Small intestine (tissue), 16 donors: ENCODE measurements around the gene RNASE3. TPM values are rescaled to one million over a fixed set of nuclear protein-coding genes. Genes with fewer than 3 reads are reported as not detected.
"Not testable (repeated sequence)": the region's sequence is repeated elsewhere in the genome, so short reads cannot be mapped to it uniquely, and the experiment has no call there.

Source experiments
- DNase-seq, 2 donors: peaks; one replicate each; pipeline versions ENCODE4 v3.0.0 to v3.0.0-alpha.2; 2013
- FAIRE-seq: peaks from 2 replicates; lab custom pipeline; 2012; peaks lifted over from hg19 to GRCh38; lab: Jason Lieb, UNC
- H3K27ac ChIP-seq, 3 donors: one replicate each; pipeline ENCODE4 v1.5.1; 2013; ENCODE audit warnings: low read length in 2 of 3, mild to moderate bottlenecking in 2 of 3, control low read depth in 1 of 3, inconsistent platforms in 1 of 3, low read depth in 1 of 3, moderate library complexity in 1 of 3
- H3K27me3 ChIP-seq, 3 donors: one replicate each; pipeline ENCODE4 v1.6.1; 2013; ENCODE audit warnings: low read length in 3 of 3, inconsistent platforms in 1 of 3; ENCODE audit not compliant: control insufficient read depth in 3 of 3, insufficient read depth in 3 of 3
- H3K36me3 ChIP-seq, 3 donors: one replicate each; pipeline ENCODE4 v1.6.1; 2013; ENCODE audit warnings: low read length in 3 of 3, inconsistent platforms in 1 of 3, low read depth in 1 of 3, mild to moderate bottlenecking in 1 of 3, moderate library complexity in 1 of 3; ENCODE audit not compliant: control insufficient read depth in 3 of 3, insufficient read depth in 2 of 3
- H3K4me1 ChIP-seq, 3 donors: one replicate each; pipeline ENCODE4 v1.6.1; 2013; ENCODE audit warnings: low read length in 2 of 3, inconsistent platforms in 1 of 3, low read depth in 1 of 3, mild to moderate bottlenecking in 1 of 3, moderate library complexity in 1 of 3; ENCODE audit not compliant: control insufficient read depth in 3 of 3, insufficient read depth in 2 of 3
- H3K4me3 ChIP-seq, 3 donors: one replicate each; pipeline ENCODE4 v1.5.1; 2013; ENCODE audit warnings: low read length in 3 of 3, control low read depth in 1 of 3, inconsistent platforms in 1 of 3, low read depth in 1 of 3, mild to moderate bottlenecking in 1 of 3, moderate library complexity in 1 of 3
- H3K9me3 ChIP-seq, 2 donors: one replicate each; pipeline ENCODE4 v1.6.1; 2013; ENCODE audit warnings: low read depth in 1 of 2, low read length in 1 of 2; ENCODE audit not compliant: control insufficient read depth in 2 of 2, insufficient read depth in 1 of 2
- WGBS, 3 donors: extraction: QIAGEN DNeasy Blood & Tissue Kit; methylation state at CpG; one replicate each; pipeline ENCODE4 v1.1.7; 2013; 5-methylcytosine and 5-hydroxymethylcytosine counted together
- long read RNA-seq, 10 donors: transcript quantifications; one replicate each; lab custom pipeline, GENCODE V29; 2026
- polyA plus RNA-seq, 4 donors: library from polyadenylated mRNA; stranded (reverse) in 3 of 4; unstranded in 1 of 4; fragments of 200-250 nt in 3 of 4; fragments of 120-200 nt in 1 of 4; gene quantifications; one replicate each; pipeline versions ENCODE4 v1.2.1 to v1.2.3, GENCODE V29; 2013
- donor health status: healthy with polysubstance abuse.
- donor health status: control.
- donor health status: control.
- donor health status: Bipolar disorder and iron deficiency.
- donor health status: healthy.

The RNASE3 gene
- under 1 TPM in 2 of 4 donors, not detected in 2; 0.09 to 0.12 TPM for polyA plus RNA-seq
- long read RNA-seq, donor 1, result 0 reads
- long read RNA-seq, donor 2, result 0 reads
- long read RNA-seq, donor 3, result 0 reads
- long read RNA-seq, donor 4, result 0 reads
- long read RNA-seq, donor 5, result 0 reads
- long read RNA-seq, donor 6, result 0 reads
- long read RNA-seq, donor 7, result 0 reads
- long read RNA-seq, donor 8, partial matches to known transcripts, result 0 of 1 reads
- long read RNA-seq, donor 8, other reads (novel, unspliced or antisense), result 0 of 1 reads
- long read RNA-seq, donor 9, result 0 reads
- long read RNA-seq, donor 10, partial matches to known transcripts, result 0 of 2 reads
- long read RNA-seq, donor 10, other reads (novel, unspliced or antisense), result 0 of 2 reads

DNA sequence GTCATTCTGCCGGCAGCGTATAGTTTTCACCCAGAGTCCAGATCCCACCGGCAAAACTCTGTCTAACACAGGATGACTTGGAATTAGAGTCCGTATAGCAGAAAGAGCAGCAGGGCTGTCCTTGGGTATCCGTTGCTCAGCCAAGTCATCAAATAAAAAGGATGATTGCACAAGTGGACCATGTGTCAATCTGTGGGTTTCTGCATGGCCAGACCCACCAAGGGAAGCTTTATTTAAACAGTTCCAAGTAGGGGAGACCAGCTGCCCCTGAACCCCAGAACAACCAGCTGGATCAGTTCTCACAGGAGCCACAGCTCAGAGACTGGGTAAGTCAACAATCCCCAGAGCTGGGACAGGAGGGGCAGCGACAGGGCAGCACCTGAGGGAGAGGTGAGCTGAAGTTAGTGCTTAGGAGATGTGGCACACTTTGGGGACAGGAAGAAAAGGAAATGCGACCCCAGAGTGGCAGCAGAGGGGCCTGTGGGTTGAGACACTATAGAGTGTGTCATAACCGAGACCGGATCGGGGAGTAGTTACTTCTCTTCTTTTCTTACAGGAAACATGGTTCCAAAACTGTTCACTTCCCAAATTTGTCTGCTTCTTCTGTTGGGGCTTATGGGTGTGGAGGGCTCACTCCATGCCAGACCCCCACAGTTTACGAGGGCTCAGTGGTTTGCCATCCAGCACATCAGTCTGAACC lies at the start of gene RNASE3:
TSS of gene RNASE3 (plus strand) at position 260 of the 700 bp plus-strand sequence. CDS start at position 562, 302 bp downstream.
- H3K4me1 ChIP-seq, H3K27me3 ChIP-seq, H3K9me3 ChIP-seq, DNase-seq, H3K36me3 ChIP-seq, H3K4me3 ChIP-seq, H3K27ac ChIP-seq, FAIRE-seq: not testable (repeated sequence)
- 68 to 83% (median 74%) methylated on average over 10 to 11 of the region's 11 CpGs for WGBS, 3 donors

DNA sequence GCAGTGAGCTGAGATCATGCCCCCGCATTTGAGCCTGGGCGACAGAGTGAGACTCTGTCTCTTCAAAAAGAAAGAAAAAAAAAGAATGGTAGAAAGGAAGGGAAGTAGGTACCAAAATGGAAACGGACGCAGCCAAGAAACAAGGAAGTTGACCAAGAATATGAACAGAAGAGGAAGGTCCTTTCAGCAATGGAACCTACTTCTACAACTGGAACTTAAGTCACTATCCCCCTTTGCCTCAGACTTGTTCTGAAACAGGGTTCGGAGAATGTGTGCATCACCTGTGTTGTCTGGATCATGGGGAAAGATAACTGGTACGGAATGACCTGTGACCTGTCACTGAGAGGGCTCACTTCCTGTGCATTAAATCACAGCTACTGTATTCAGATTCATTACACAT lies 44.6 kb upstream of the RNASE3 start:
- DNase-seq (no peak), FAIRE-seq (no peak)
- no peaks in the 10 kb centered on the region for H3K27me3 ChIP-seq
- no peaks in the 10 kb centered on the region for H3K9me3 ChIP-seq
- no peak overlapping the region for H3K4me3 ChIP-seq
- H3K4me1 ChIP-seq, result peaks cover 0 to 7% (median 0%) of the 10 kb centered on the region in 3 donors
- no peaks in the 10 kb centered on the region for H3K36me3 ChIP-seq
- 83 to 94% (median 89%) methylated on average over 6 of the region's 6 CpGs for WGBS, 3 donors
- H3K27ac ChIP-seq, result no peak overlapping the region

DNA sequence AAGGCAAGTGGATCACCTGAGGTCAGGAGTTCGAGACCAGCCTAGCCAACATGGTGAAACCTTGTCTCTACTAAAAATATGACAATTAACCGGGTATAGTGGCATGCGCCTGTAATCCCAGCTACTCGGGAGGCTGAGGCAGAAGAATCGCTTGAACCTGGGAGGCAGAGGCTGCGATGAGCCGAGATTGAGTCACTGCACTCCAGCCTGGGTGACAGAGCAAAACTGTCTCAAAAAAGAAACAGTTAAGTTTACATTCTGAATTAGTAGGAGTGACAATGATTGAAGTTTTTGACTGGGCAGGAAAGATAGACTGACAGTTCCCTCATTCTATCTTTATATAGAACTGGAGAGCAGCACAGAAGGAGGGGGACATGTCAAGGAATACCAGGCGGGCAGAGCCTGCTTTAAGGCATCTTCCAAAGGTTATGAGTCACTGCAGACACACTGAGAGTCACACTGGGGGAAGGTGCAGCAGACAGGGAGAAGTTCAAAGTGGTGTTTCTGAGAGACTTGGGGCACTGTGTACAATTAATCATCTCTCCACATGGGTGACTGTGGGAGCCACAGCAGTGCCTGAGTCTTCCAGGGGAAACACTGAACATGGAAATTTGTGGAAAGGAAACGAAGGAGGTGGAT lies 42.8 kb upstream of the RNASE3 start:
- FAIRE-seq (no peak), DNase-seq (peak in 1 of 2 donors; percentile 36)
- Histone ChIP-seq H3K4me3 (no peak overlapping the region), H3K9me3 (no peaks in the 10 kb centered on the region), H3K36me3 (no peaks in the 10 kb centered on the region), H3K27ac (no peak overlapping the region), H3K27me3 (no peaks in the 10 kb centered on the region), H3K4me1 (peaks cover 0 to 7% (median 0%) of the 10 kb centered on the region in 3 donors)
- 74 to 78% (median 75%) methylated on average over 9 of the region's 9 CpGs for WGBS, 3 donors

DNA sequence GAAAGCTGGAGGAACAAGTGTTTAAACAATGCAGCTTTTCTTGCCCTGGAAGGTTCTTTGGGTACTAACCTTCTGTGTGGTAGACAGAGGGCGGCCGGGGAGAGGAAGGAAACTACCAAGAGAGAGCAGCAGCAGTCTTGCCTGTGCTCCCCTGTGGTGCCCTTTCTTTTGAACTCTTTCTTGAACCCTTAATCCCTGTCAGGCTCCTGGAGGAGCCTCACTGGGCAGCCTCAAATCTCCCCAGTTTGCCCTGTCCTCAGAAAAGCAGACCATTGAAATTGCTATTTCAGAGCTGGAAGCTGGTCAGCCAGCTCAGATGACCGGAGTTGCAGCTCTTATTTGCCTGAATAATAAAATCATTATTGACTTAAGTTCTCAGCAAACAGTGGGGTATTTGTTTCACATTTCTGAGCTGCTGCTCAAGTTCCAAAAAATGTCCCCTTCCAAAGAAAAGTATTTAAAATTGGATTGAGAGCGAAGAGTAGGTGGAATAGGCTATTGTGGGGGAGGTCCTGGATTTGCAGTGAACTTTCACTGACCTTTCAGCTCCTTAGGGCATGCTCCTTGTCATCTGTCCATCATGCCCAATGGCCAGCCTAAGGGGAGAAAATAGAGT lies 42.1 kb upstream of the RNASE3 start:
- H3K9me3 ChIP-seq, result no peaks in the 10 kb centered on the region
- DNase-seq (no peak), FAIRE-seq (no peak)
- peaks cover 0 to 7% (median 0%) of the 10 kb centered on the region in 3 donors for H3K4me1 ChIP-seq
- H3K36me3 ChIP-seq, result no peaks in the 10 kb centered on the region
- H3K27ac ChIP-seq, result no peak overlapping the region
- H3K4me3 ChIP-seq, result no peak overlapping the region
- 46 to 56% (median 52%) methylated on average over 4 of the region's 4 CpGs for WGBS, 3 donors
- H3K27me3 ChIP-seq, result no peaks in the 10 kb centered on the region

DNA sequence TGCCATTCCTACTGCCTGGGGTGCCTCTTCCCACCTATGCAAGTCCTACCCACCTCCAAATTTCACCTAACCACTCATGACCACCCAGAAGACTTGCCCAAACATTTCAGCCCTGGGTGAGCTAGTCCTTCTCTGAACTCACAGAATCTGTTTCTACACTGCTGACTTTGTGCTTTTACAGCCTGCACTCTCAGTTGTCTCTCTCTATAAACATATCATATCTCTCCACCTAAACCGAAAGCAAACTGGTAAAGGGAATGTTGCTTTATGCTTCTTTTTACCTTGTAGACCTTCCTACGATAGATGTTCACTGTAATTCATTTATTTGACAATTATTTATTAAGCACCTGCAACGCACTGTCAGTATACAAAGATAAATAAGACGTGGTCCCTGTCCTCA lies 38.1 kb upstream of the RNASE3 start:
- WGBS, 3 donors, result 12 to 46% (median 36%) methylated on average over 4 of the region's 4 CpGs
- FAIRE-seq (no peak), DNase-seq (peak; percentile 45 to 51)
- Histone ChIP-seq H3K9me3 (no peaks in the 10 kb centered on the region), H3K27ac (no peak overlapping the region), H3K27me3 (no peaks in the 10 kb centered on the region), H3K4me1 (peaks cover 0 to 10% (median 0%) of the 10 kb centered on the region in 3 donors), H3K4me3 (no peak overlapping the region), H3K36me3 (no peaks in the 10 kb centered on the region)

DNA sequence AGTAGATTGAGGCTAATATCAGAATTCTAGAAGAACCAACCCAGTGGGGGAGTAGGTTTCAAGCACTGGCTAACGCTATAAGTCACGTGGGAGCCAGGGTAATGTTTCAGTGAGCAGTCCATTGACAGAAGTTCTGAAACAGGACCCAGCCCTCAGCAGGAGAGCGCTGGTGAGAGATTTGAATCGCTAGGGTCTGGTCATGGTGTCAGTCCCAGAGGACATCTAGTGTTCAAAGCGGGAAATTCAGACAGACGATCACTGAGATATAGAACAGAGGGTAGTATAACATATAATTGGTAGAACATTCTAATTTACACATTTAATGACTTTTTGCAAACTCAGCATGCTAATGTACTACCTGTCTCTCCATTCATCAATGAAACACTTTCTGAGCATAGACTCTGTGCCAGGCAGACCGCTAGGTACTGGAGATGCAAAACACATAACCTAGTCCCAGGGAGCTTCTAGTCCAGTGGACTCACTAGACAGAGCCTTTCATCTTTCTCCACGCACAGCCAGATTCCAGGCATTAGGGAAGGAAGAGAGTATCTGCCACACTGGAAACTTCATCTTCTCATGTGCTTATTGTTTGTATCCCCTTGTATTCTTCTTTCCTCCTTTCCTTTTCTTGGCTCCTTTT lies 35.4 kb upstream of the RNASE3 start:
- peaks cover 0 to 5% (median 0%) of the 10 kb centered on the region in 3 donors for H3K4me1 ChIP-seq
- no peaks in the 10 kb centered on the region for H3K27me3 ChIP-seq
- DNase-seq (peak; percentile 76 to 77), FAIRE-seq (no peak)
- H3K4me3 ChIP-seq, result no peak overlapping the region
- 11 to 13% (median 12%) methylated on average over 8 of the region's 8 CpGs for WGBS, 3 donors
- H3K27ac ChIP-seq, result no peak overlapping the region
- H3K36me3 ChIP-seq, result no peaks in the 10 kb centered on the region
- no peaks in the 10 kb centered on the region for H3K9me3 ChIP-seq

DNA sequence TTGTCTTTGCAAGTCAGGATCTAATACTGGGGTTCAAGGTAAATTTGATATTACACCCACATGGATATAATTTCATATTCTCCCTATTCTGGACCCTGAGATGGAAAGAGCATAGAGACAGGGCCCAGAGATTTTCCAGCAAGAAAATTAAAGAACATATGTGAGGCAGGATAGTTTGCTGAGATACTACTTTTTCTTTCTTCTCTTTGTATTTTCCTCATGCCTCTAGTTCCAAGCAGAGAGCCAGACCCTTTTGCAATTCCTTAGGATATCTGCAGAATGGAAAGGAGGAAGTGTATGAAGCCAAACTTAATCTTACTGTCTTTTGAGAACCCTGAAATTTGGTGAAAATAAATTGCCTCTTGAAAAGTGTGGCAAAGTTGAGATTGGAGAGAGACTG lies 34.0 kb upstream of the RNASE3 start:
- FAIRE-seq, result no peak
- Histone ChIP-seq H3K27me3 (no peaks in the 10 kb centered on the region), H3K27ac (no peak overlapping the region), H3K36me3 (no peaks in the 10 kb centered on the region), H3K4me1 (peaks cover 0 to 5% (median 0%) of the 10 kb centered on the region in 3 donors), H3K9me3 (no peaks in the 10 kb centered on the region), H3K4me3 (no peak overlapping the region)
- DNase-seq, result no peak
